WTC11 (cell line): ENCODE data around the gene DISC1. TPM values are rescaled to one million over a fixed set of nuclear protein-coding genes. Genes with fewer than 3 reads are reported as not detected.

Experiments
- ATAC-seq: fragments of 200-7000 bp; cut with Tn5 transposase; 2 replicates; pipeline ENCODE4 v1.10.0; 2021; ENCODE audit warnings: mild to moderate bottlenecking, moderate library complexity
- CTCF ChIA-PET: fragments of 300-600 bp; sonication (Branson Sonifier 250); formaldehyde crosslinking; loops from one replicate; lab custom pipeline; 2021; ENCODE audit warnings: antibody characterized with exemption; lab: Charles Lee
- POLR2A ChIA-PET: fragments of 350-600 bp; sonication (Branson Sonifier 250); formaldehyde crosslinking; loops from one replicate; lab custom pipeline; 2021; ENCODE audit warnings: antibody characterized with exemption; lab: Charles Lee
- DNase-seq: peaks from one replicate; pipeline ENCODE4 v3.0.0; 2021; ENCODE audit warnings: low spot score
- H3K27ac Mint-ChIP-seq: 2 replicates; pipeline ENCODE4 v1.8.0; 2021; ENCODE audit warnings: mixed read lengths
- H3K27me3 Mint-ChIP-seq: 2 replicates; pipeline ENCODE4 v1.8.0; 2021; ENCODE audit warnings: low read depth, mild to moderate bottlenecking, moderate library complexity, mixed read lengths
- H3K36me3 Mint-ChIP-seq: 2 replicates; pipeline ENCODE4 v1.8.0; 2021; ENCODE audit warnings: mixed read lengths
- H3K4me1 Mint-ChIP-seq: 2 replicates; pipeline ENCODE4 v1.8.0; 2022; ENCODE audit warnings: mixed read lengths
- H3K4me3 Mint-ChIP-seq: 2 replicates; pipeline ENCODE4 v1.8.0; 2021; ENCODE audit warnings: mild to moderate bottlenecking, moderate library complexity, mixed read lengths
- H3K9me3 Mint-ChIP-seq: 2 replicates; pipeline ENCODE4 v1.8.0; 2021; ENCODE audit warnings: mixed read lengths
- ATF1 ChIP-seq: sonication (generic); formaldehyde crosslinking; IDR thresholded peaks from 2 replicates; pipeline ENCODE4 v1.8.1; 2023; ENCODE audit warnings: mild to moderate bottlenecking, moderate library complexity, missing genetic modification reagents
- FOXP1 ChIP-seq: sonication (generic); formaldehyde crosslinking; IDR thresholded peaks from 2 replicates; pipeline ENCODE4 v1.8.0; 2022; ENCODE audit warnings: missing genetic modification reagents, mild to moderate bottlenecking, moderate library complexity, borderline replicate concordance
- KAT7 ChIP-seq: sonication (generic); formaldehyde crosslinking; IDR thresholded peaks from 2 replicates; pipeline ENCODE4 v1.8.1; 2023; ENCODE audit warnings: missing genetic modification reagents, mild to moderate bottlenecking, borderline replicate concordance
- NFATC4 ChIP-seq: fragments of 250-450 bp; sonication (Bioruptor Pico); IDR thresholded peaks from 2 replicates; pipeline ENCODE4 v1.9.0; 2021; ENCODE audit warnings: mild to moderate bottlenecking
- NFE2L1 ChIP-seq: sonication (generic); formaldehyde crosslinking; IDR thresholded peaks from 2 replicates; pipeline ENCODE4 v1.8.1; 2023; ENCODE audit warnings: missing genetic modification reagents
- RELA ChIP-seq: sonication (generic); formaldehyde crosslinking; IDR thresholded peaks from 2 replicates; pipeline ENCODE4 v1.8.1; 2022; ENCODE audit warnings: missing genetic modification reagents, mild to moderate bottlenecking, borderline replicate concordance
- RORB ChIP-seq: fragments of 250-450 bp; sonication (Bioruptor Pico); IDR thresholded peaks from 2 replicates; pipeline ENCODE4 v1.9.0; 2021; ENCODE audit warnings: mild to moderate bottlenecking
- TCF7 ChIP-seq: sonication (generic); formaldehyde crosslinking; IDR thresholded peaks from 2 replicates; pipeline ENCODE4 v1.8.0; 2022; ENCODE audit warnings: mild to moderate bottlenecking, low read depth, missing genetic modification reagents, moderate library complexity
- TP53 ChIP-seq: sonication (generic); formaldehyde crosslinking; IDR thresholded peaks from 2 replicates; pipeline ENCODE4 v1.8.1; 2023; ENCODE audit warnings: mild to moderate bottlenecking, missing genetic modification reagents
- ZNF396 ChIP-seq: fragments of 250-450 bp; sonication (Bioruptor Pico); IDR thresholded peaks from 2 replicates; pipeline ENCODE4 v1.8.0; 2021; ENCODE audit warnings: mild to moderate bottlenecking, moderate library complexity, borderline replicate concordance
- total RNA-seq: library from RNA; stranded (reverse); gene quantifications from 3 replicates; pipeline ENCODE4 v1.2.3, GENCODE V29; 2021
- TF ChIP-seq, protein P1 (sequence below): sonication (generic); formaldehyde crosslinking; IDR thresholded peaks from 2 replicates; pipeline ENCODE4 v1.8.0; 2022; ENCODE audit warnings: missing genetic modification reagents
- TF ChIP-seq, protein P2 (sequence below): sonication (generic); formaldehyde crosslinking; IDR thresholded peaks from 2 replicates; pipeline ENCODE4 v1.8.0; 2022; ENCODE audit warnings: mild to moderate bottlenecking, missing genetic modification reagents
- TF ChIP-seq, protein P3 (sequence below): sonication (generic); formaldehyde crosslinking; IDR thresholded peaks from 2 replicates; pipeline ENCODE4 v1.8.1; 2023; ENCODE audit warnings: mild to moderate bottlenecking, missing genetic modification reagents, moderate library complexity
- TF ChIP-seq, protein P4 (sequence below): sonication (generic); formaldehyde crosslinking; IDR thresholded peaks from 2 replicates; pipeline ENCODE4 v1.8.1; 2022; ENCODE audit warnings: low read depth, mild to moderate bottlenecking, moderate library complexity, missing genetic modification reagents, borderline replicate concordance

The DISC1 gene
- total RNA-seq, 1 experiment from 2014 or later: 5.5 TPM

DNA sequence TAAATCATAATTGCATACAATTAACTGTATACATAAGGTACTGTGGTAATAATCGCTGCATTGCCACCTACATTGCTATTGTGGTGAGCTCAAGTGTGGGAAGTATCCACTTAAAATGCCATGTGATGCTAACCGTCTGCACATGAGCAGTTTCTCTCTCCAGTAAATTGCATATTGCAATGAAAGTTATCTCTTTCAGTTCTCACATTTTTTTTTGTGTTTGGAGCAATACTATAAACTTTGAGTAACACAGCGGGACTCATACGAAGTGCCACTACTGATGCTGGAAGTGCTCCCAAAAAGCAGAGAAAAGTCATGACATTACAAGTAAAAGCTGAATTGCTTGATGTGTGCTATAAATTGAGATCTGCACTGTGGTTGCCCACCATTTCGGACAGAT lies 38.5 kb downstream of the DISC1 start (continued):
- TF ChIP-seq FOXP1 (CRISPR knock-in tag) (no peak), TCF7 (no peak), RELA (no peak), ATF1 (CRISPR knock-in tag) (no peak), NFE2L1 (CRISPR knock-in tag) (no peak), KAT7 (no peak)

DNA sequence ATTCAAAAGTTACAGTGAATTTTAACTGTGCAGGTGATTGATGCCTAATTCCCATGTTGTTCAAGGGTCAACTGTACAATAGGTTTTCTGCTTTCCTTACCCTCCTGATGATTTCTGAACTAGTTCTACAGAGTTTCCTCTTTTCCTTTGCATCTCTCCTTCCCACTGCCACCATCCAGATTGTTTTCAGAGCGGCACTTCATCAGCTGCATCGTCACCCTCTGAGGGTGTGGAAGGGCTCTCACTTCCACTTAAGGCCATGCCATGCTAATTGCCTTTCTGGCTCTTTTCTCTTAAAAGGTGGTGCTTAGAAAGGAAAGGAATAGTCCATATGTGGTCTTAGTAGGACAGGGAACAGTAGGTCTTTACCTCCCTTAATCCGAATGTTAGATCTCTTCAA lies 39.1 kb downstream of the DISC1 start:
- CTCF ChIA-PET: interaction anchor here (0.6 to 1.7 kb wide), 3 partner anchors 59 to 641 kb away, joined by 4 read pairs; no protein-coding TSS in a partner anchor
- no peak for DNase-seq
- POLR2A ChIA-PET: interaction anchor here (0.6 kb wide), 2 partner anchors 9 to 69 kb away, joined by 3 to 6 read pairs; no protein-coding TSS in a partner anchor
- Mint-ChIP-seq H3K36me3 (peaks cover 15% of the 10 kb centered on the region), H3K27ac (no peak overlapping the region), H3K27me3 (no peaks in the 10 kb centered on the region), H3K4me3 (no peak overlapping the region)
- no peak for TF ChIP-seq NFE2L1 (CRISPR knock-in tag)
- no peak for TF ChIP-seq RORB (CRISPR knock-in tag)
- no peak for TF ChIP-seq ATF1 (CRISPR knock-in tag)
- TF ChIP-seq, protein P1, sequence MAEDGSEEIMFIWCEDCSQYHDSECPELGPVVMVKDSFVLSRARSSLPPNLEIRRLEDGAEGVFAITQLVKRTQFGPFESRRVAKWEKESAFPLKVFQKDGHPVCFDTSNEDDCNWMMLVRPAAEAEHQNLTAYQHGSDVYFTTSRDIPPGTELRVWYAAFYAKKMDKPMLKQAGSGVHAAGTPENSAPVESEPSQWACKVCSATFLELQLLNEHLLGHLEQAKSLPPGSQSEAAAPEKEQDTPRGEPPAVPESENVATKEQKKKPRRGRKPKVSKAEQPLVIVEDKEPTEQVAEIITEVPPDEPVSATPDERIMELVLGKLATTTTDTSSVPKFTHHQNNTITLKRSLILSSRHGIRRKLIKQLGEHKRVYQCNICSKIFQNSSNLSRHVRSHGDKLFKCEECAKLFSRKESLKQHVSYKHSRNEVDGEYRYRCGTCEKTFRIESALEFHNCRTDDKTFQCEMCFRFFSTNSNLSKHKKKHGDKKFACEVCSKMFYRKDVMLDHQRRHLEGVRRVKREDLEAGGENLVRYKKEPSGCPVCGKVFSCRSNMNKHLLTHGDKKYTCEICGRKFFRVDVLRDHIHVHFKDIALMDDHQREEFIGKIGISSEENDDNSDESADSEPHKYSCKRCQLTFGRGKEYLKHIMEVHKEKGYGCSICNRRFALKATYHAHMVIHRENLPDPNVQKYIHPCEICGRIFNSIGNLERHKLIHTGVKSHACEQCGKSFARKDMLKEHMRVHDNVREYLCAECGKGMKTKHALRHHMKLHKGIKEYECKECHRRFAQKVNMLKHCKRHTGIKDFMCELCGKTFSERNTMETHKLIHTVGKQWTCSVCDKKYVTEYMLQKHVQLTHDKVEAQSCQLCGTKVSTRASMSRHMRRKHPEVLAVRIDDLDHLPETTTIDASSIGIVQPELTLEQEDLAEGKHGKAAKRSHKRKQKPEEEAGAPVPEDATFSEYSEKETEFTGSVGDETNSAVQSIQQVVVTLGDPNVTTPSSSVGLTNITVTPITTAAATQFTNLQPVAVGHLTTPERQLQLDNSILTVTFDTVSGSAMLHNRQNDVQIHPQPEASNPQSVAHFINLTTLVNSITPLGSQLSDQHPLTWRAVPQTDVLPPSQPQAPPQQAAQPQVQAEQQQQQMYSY (CRISPR knock-in tag): no peak
- TF ChIP-seq, all 79 proteins: peak for 0
- Mint-ChIP-seq H3K9me3 (peaks cover 28% of the 10 kb centered on the region), H3K4me1 (peaks cover 21% of the 10 kb centered on the region)
- no peak for ATAC-seq

DNA sequence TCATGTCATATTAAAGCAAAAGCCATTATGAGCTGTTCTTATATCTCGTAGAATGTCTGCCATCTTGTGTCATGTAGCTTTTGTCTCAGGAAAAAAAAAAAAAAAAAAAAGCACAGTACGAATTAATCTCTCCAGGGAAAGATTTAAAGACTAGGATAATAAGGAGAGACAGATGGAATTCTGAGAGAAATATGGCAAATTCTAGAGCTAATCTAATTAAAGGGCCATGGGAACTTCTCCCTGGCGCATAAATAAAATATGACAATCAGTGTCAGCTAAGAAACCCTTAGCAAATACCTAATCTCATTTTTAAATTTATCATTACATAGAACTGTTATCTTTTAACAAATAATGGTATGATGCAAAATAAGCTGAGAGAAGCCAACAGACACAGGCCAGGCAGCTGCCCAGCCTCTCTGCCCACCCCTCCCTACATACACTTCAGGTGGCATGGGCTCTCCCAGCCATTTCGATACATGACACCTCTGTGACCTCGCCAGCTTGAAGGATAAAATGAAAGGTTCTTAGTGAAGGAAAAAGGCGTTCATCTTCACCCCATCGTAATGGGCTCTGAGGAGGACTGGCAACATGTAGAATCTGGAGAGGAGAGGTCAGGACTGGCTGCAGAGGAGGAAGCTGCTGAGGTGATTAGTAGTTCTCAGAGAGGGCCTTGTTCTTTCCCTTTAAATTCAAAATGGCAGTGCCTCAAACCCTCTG lies 39.8 kb downstream of the DISC1 start:
- H3K4me1 Mint-ChIP-seq: peaks cover 21% of the 10 kb centered on the region
- 0 out of 2 replicates have a peak overlapping the region, but pooled peaks have one; percentile 50 for H3K27ac Mint-ChIP-seq
- no peaks in the 10 kb centered on the region for H3K27me3 Mint-ChIP-seq
- ChIA-PET CTCF (interaction anchor here (0.6 to 1.7 kb wide), 3 partner anchors 58 to 640 kb away, joined by 4 read pairs; no protein-coding TSS in a partner anchor), POLR2A (interaction anchor here (0.6 kb wide), 2 partner anchors 10 to 70 kb away, joined by 3 to 6 read pairs; no protein-coding TSS in a partner anchor)
- DNase-seq (no peak), ATAC-seq (peak; percentile 57)
- TF ChIP-seq ZNF396 (CRISPR knock-in tag): 0 out of 2 replicates have a peak, but pooled peaks have one; percentile 12
- TF ChIP-seq TP53 (CRISPR knock-in tag): no peak
- TF ChIP-seq, protein P1 (CRISPR knock-in tag): peak; percentile 75
- peaks cover 31% of the 10 kb centered on the region for H3K9me3 Mint-ChIP-seq
- H3K4me3 Mint-ChIP-seq: no peak overlapping the region
- H3K36me3 Mint-ChIP-seq: peaks cover 15% of the 10 kb centered on the region

DNA sequence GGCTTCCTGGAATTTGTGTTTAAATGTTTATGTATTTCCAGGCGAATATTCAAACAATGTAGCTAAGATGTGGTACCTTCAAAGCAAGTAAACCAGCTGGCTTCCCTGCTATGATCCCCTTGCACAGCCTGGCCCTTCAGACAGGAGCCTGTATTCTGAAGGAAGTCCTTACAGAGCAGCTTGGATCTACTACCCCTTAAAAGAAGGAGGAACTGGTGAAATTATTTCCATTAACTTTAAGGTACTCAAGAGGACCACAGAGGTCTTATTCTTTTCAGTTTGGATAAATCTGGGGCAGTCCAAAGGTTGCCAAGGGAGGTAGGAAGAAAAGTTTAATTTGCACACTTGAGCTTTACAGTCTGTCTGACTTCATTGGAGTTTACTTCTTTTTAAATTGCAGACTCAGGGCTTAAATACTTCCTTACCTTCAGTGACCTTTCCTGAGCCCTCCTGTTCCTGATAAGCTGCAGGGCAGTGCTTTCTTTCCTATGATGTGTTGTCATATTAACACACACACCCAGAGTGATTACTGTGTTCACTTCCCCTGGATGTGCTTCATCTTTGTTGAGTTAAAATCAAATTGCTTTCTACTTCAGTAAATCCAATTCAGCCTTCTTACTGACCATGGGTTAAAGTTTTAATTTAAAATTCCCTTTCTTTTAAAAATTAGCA lies 40.5 kb downstream of the DISC1 start:
- peaks cover 28% of the 10 kb centered on the region for H3K9me3 Mint-ChIP-seq
- H3K36me3 Mint-ChIP-seq: peaks cover 15% of the 10 kb centered on the region
- no peak overlapping the region for H3K4me3 Mint-ChIP-seq
- POLR2A ChIA-PET: no interaction called here
- no peak for TF ChIP-seq NFATC4 (CRISPR knock-in tag)
- no peak for TF ChIP-seq ZNF396 (CRISPR knock-in tag)
- no peak for TF ChIP-seq NFE2L1 (CRISPR knock-in tag)
- TF ChIP-seq, protein P2, sequence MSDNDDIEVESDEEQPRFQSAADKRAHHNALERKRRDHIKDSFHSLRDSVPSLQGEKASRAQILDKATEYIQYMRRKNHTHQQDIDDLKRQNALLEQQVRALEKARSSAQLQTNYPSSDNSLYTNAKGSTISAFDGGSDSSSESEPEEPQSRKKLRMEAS (CRISPR knock-in tag): no peak
- TF ChIP-seq, protein P3, sequence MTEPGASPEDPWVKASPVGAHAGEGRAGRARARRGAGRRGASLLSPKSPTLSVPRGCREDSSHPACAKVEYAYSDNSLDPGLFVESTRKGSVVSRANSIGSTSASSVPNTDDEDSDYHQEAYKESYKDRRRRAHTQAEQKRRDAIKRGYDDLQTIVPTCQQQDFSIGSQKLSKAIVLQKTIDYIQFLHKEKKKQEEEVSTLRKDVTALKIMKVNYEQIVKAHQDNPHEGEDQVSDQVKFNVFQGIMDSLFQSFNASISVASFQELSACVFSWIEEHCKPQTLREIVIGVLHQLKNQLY: no peak
- TF ChIP-seq, protein P4, sequence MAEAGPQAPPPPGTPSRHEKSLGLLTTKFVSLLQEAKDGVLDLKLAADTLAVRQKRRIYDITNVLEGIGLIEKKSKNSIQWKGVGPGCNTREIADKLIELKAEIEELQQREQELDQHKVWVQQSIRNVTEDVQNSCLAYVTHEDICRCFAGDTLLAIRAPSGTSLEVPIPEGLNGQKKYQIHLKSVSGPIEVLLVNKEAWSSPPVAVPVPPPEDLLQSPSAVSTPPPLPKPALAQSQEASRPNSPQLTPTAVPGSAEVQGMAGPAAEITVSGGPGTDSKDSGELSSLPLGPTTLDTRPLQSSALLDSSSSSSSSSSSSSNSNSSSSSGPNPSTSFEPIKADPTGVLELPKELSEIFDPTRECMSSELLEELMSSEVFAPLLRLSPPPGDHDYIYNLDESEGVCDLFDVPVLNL: no peak
- no peak overlapping the region for H3K27ac Mint-ChIP-seq
- DNase-seq: no peak
- no peaks in the 10 kb centered on the region for H3K27me3 Mint-ChIP-seq
- ATAC-seq: peak; percentile 43; the same call in 1 of the 2 replicates
- peaks cover 21% of the 10 kb centered on the region for H3K4me1 Mint-ChIP-seq
- CTCF ChIA-PET: interaction anchor here (1.3 to 1.7 kb wide), 2 partner anchors 58 to 139 kb away, joined by 4 read pairs; no protein-coding TSS in a partner anchor
